ENCODE measurements around the gene KMO. TPM values are rescaled to one million over a fixed set of nuclear protein-coding genes. Genes with fewer than 3 reads are reported as not detected.
A peak's percentile ranks its signal among the peaks of the same experiment; 100 is the strongest.

KMO gene
- total and polyA plus RNA-seq, 2 of the 13 experiments (the other 11 are each of a cell fraction or from before 2014, with no cell fraction given) = 0.01 TPM; not detected in 1

DNA sequence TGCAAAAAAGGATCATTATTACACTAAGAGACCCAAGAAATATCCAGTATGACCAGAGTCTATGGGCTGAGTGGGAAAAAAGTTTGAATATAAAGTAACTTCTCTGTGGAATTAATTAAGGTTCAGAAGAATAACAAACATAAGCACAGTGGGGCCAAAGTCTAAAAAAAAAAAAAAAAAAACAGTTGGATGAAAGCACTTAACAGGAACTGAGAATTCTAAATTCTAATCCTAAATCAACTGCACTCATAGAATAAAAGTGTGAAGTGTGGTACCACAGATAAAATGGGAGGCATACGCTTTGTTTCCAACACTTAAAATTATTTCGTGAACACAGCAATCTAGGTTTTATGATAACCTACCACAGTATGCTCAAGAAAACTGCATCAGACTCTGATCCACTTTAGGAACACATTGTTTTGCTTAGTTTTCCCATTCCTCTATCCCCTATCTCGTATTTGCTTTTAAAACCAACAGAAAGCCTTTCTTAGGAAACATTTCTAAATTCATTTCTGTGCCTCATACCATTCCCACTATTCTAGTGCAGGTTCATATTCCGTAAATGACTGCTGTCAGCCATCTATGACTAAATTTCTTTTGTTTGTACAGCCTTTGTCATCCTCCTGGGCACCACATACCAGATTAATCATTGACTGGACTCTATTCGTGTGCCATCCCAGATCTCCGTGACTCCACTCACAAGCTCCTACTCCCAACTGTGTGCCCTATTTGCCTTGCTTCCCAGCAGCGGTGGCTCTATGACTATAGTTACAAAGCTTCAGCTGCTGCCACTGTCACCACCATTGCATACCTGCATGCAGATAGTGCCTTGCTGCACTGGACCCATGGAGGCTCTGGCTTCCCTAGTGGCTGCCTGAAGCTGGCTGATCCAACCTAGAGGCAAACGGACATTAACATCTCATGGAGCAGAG lies 83.1 kb downstream of the KMO start (continued):
- TF ChIP-seq NR0B2 (CRISPR knock-in tag; IDR thresholded peaks at IDR 0.05) = 0 out of 2 replicates have a peak, but pooled peaks have one; percentile 17
- TF ChIP-seq, protein P1, sequence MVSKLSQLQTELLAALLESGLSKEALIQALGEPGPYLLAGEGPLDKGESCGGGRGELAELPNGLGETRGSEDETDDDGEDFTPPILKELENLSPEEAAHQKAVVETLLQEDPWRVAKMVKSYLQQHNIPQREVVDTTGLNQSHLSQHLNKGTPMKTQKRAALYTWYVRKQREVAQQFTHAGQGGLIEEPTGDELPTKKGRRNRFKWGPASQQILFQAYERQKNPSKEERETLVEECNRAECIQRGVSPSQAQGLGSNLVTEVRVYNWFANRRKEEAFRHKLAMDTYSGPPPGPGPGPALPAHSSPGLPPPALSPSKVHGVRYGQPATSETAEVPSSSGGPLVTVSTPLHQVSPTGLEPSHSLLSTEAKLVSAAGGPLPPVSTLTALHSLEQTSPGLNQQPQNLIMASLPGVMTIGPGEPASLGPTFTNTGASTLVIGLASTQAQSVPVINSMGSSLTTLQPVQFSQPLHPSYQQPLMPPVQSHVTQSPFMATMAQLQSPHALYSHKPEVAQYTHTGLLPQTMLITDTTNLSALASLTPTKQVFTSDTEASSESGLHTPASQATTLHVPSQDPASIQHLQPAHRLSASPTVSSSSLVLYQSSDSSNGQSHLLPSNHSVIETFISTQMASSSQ (IDR thresholded peaks at IDR 0.05; ENCODE audit: low read depth) = peak; percentile 83
- TF ChIP-seq, protein P1 (CRISPR knock-in tag; IDR thresholded peaks at IDR 0.05; ENCODE audit: borderline replicate concordance) = peak; percentile 82; the same call in 1 of the 2 replicates
- no peak for TF ChIP-seq MED13 (CRISPR knock-in tag; IDR thresholded peaks at IDR 0.05)
- no peak for TF ChIP-seq ZNF777 (CRISPR knock-in tag; IDR thresholded peaks at IDR 0.05)
- peak; percentile 31; the same call in 1 of the 2 replicates for TF ChIP-seq SAP130 (CRISPR knock-in tag; IDR thresholded peaks at IDR 0.05; ENCODE audit: low read depth)
- TF ChIP-seq SOX13 (IDR thresholded peaks at IDR 0.05) = no peak
- peak in 1 of 2 experiments; percentile 79; a peak in 1 of 4 replicates for TF ChIP-seq SOX13 (CRISPR knock-in tag; conservative IDR thresholded peaks at IDR 0.05 in 1 of 2, IDR thresholded peaks at IDR 0.05 in 1 of 2)
- TF ChIP-seq SOX6 (IDR thresholded peaks at IDR 0.05) = no peak
- peak; percentile 75 for TF ChIP-seq SOX6 (CRISPR knock-in tag; IDR thresholded peaks at IDR 0.05)
- TF ChIP-seq TEAD3 (CRISPR knock-in tag; optimal IDR thresholded peaks at IDR 0.05; ENCODE audit: borderline replicate concordance) = peak; percentile 75
- no peak for TF ChIP-seq RXRB (CRISPR knock-in tag; IDR thresholded peaks at IDR 0.05; ENCODE audit: borderline replicate concordance)
- TF ChIP-seq, protein P2, sequence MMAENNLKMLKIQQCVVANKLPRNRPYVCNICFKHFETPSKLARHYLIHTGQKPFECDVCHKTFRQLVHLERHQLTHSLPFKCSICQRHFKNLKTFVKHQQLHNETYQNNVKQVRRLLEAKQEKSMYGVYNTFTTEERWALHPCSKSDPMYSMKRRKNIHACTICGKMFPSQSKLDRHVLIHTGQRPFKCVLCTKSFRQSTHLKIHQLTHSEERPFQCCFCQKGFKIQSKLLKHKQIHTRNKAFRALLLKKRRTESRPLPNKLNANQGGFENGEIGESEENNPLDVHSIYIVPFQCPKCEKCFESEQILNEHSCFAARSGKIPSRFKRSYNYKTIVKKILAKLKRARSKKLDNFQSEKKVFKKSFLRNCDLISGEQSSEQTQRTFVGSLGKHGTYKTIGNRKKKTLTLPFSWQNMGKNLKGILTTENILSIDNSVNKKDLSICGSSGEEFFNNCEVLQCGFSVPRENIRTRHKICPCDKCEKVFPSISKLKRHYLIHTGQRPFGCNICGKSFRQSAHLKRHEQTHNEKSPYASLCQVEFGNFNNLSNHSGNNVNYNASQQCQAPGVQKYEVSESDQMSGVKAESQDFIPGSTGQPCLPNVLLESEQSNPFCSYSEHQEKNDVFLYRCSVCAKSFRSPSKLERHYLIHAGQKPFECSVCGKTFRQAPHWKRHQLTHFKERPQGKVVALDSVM (CRISPR knock-in tag; IDR thresholded peaks at IDR 0.05) = no peak
- no peak for TF ChIP-seq ZFP37 (CRISPR knock-in tag; IDR thresholded peaks at IDR 0.05; ENCODE audit: borderline replicate concordance)
- 0 out of 2 replicates have a peak, but pooled peaks have one; percentile 29 for TF ChIP-seq DPF2 (CRISPR knock-in tag; IDR thresholded peaks at IDR 0.05; ENCODE audit: borderline replicate concordance, low read depth)
- 0 out of 2 replicates have a peak, but pooled peaks have one; percentile 16 for TF ChIP-seq ZSCAN5A (CRISPR knock-in tag; IDR thresholded peaks at IDR 0.05; ENCODE audit: borderline replicate concordance)
- TF ChIP-seq GATA4 (IDR thresholded peaks at IDR 0.05; ENCODE audit: borderline replicate concordance, low read depth) = no peak
- TF ChIP-seq ZNF432 (CRISPR knock-in tag; IDR thresholded peaks at IDR 0.05; ENCODE audit: borderline replicate concordance) = no peak

All from HepG2 (cell line).